Measurements from ENCODE around the gene ZBTB34. TPM values are rescaled to one million over a fixed set of nuclear protein-coding genes. Genes with fewer than 3 reads are reported as not detected.
"Not testable (repeated sequence)": the region's sequence is repeated elsewhere in the genome, so short reads cannot be mapped to it uniquely, and the experiment has no call there.

Gene ZBTB34
- total RNA-seq, result 5.7 TPM
- long read RNA-seq, full-length matches to known transcripts, result 2 of 2 reads
- long read RNA-seq, partial matches to known transcripts, result 0 of 2 reads
- long read RNA-seq, other reads (novel, unspliced or antisense), result 0 of 2 reads

DNA sequence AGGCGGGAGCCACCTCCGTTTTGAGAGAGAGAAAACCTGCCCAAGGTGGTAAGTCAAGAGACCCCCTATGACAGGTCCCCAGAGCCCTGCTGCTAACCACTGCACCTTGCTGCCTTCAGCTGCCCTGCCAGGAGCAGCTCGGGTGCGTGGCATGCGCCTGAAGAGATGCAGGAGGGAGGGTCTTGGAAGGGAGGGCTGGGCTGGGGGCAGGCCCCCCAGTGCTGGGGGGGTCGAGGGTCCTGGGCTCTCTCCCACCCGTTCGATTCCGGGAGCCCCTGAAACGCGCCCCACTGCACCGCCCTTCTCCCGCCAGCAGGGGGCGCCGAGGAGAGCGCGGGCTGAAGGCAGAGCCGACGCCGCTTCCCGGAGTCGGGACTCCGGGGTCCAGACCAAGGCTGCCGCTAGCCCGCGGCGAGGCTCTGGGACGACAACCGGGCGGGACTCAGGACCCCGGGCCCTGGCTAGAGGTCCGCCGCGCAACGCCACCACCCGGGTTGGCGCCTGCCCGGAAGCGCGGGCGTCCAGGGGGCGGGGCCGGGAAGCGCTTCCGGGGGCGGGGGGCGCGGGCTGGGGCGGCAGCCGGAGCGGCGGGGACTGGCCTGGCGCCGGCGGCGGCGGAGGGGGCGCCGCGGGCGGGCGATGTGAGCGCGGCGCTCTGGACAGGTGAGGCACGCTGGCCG is at the start of gene ZBTB34:
ZBTB34 (plus strand) TSS at position 563 of the 680 bp plus-strand sequence. CDS start 18,761 bp downstream, outside the sequence.
- peak; percentile 89 for DNase-seq (ENCODE audit: low spot score)
- intact Hi-C loops (cut with DNase I), result no loop called here

DNA sequence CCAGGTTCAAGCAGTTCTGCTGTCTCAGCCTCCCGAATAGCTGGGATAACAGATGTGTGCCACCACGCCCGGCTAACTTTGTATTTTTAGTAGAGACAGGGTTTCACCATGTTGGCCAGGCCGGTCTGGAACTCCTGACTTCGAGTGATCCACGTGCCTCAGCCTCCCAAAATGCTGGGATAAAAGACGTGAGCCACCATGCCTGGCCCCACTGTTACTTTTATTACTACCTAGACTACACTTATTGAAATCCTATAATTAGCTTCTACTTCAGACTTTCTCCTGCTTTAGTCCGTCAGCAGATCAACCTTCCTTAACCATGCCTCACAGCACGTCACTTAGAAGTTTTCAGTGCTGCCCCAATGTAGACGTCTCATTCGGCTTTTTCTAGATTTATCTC is 47.4 kb upstream of the ZBTB34 start:
- intact Hi-C loops (cut with DNase I), result no loop called here
- DNase-seq (ENCODE audit: low spot score), result no peak

DNA sequence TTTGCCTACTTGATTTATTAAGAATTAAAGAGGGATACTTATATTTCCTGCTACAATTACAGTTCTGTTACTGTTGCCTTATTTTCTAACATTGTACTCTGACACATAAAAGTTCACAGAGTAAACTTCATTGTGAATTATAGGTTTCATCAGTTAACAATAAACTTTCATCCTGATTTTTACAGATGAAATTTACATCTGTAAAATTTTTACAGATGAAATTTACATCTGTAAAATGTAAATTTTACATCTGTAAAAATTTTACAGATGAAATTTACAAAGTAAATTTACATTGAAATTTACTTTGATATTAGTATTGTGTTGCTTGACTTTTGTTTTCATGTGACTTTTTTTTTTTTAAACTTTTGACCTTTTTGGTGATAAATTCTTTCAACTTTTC is 46.3 kb upstream of the ZBTB34 start:
- DNase-seq (ENCODE audit: low spot score), result no peak
- intact Hi-C loops (cut with DNase I), result no loop called here

DNA sequence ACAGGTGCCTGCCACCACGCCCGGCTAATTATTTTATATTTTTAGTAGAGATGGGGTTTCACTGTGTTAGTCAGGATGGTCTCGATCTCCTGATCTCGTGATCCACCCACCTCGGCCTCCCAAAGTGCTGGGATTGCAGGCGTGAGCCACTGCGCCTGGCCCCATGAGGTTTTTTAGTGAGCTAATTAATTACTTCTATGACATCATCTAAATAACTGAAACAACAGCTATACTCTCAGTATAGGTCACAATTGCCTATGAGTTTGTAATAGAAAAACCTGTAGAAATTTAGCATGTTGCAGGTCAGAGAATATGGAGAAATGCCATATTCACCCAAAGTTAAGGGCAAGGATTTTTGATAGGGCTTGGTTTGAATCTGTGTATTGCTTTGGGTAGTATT is 42.8 kb upstream of the ZBTB34 start:
- intact Hi-C loops (cut with DNase I); DNase-seq (ENCODE audit: low spot score): not testable (repeated sequence)

GRCh38 chr9:126818482-126818881 is 42.0 kb upstream of the ZBTB34 start:
- DNase-seq (ENCODE audit: low spot score), result no peak
- intact Hi-C loops (cut with DNase I), result no loop called here

DNA sequence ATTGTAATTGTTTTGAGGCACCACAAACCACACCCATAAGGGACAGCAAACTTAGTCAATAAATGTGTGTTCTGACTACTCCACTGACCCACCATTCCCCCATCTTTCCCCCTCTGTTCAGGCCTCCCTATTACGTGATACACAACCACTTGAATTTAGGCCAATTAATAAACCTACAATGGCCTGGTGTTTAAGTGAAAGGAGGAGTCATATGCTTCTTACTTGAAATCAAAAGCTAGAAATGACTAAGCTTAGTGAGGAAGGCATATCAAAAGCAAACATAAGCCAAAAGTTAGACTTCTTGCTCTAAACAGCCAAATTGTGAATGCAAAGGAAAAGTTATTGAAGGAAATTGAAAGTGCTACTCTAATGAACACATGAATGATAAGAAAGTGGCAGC is 41.0 kb upstream of the ZBTB34 start:
- DNase-seq (ENCODE audit: low spot score), result no peak
- intact Hi-C loops (cut with DNase I), result no loop called here

- no peak for DNase-seq (ENCODE audit: low spot score)
- intact Hi-C loops (cut with DNase I), result no loop called here
Measured at GRCh38 chr9:126822278-126822677, 38.2 kb upstream of the ZBTB34 start.

GRCh38 chr9:126822873-126823272 is 37.6 kb upstream of the ZBTB34 start:
- intact Hi-C loops (cut with DNase I), result no loop called here

DNA sequence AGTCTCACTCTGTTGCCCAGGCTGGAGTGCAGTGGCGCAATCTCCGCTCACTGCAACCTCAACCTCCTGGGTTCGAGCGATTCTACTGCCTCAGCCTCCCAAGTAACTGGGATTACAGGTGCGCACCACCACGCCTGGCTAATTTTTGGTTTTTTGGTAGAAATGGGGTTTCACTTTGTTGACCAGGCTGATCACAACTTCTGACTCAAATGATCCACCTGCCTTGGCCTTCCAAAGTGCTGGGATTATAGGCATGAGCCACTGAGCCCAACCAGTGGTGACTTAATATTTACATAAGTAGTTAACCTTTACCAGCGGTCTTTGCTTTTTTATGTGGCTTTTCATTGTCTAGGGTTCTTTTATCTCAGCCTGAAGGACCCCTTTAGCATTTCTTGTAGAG is 36.4 kb upstream of the ZBTB34 start:
- intact Hi-C loops (cut with DNase I); DNase-seq (ENCODE audit: low spot score): not testable (repeated sequence)

More at GRCh38 chr9:126822873-126823272, 37.6 kb upstream of the ZBTB34 start:
- no peak for DNase-seq (ENCODE audit: low spot score)

GRCh38 chr9:126827227-126827626 is 33.2 kb upstream of the ZBTB34 start:
- no peak for DNase-seq (ENCODE audit: low spot score)
- intact Hi-C loops (cut with DNase I), result no loop called here

DNA sequence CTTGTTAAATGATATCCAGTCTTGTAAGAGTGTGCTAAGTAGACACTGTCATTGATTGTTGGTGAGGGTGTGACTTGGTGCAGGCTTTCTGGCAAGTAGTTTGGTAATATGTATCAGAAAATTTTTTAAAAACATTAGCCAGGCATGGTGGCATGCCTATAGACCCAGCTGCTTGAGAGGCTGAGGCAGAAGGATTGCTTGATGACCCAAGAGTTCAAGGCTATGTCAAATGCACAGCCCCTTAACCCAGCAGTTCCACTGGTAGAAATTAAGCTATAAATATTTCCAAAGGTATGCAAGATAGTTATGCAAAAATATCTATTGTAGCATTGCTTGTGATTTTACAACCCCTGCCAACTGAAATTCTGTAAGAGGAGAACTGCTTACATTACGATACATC is 31.4 kb upstream of the ZBTB34 start:
- DNase-seq (ENCODE audit: low spot score), result no peak
- intact Hi-C loops (cut with DNase I), result no loop called here

DNA sequence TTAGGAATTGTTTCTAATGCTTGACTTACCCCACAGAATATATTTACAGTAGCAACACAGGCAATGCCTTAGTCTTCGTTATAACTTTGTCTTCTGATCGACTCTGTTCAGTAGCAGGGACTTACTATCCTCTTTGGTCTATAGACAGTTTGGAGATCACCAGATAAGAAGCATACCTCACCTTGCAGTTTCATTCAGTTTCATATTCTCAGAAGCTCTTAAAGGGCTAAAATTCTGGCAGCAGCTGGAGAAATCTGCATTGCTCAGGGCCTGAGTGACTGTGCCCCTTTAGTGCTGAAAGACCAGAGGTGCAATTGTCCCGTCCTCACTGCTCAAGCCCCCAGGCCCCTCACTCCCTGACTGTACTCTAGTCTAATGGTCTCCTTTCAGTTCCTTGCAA is 29.6 kb upstream of the ZBTB34 start:
- no peak for DNase-seq (ENCODE audit: low spot score)
- intact Hi-C loops (cut with DNase I), result no loop called here

DNA sequence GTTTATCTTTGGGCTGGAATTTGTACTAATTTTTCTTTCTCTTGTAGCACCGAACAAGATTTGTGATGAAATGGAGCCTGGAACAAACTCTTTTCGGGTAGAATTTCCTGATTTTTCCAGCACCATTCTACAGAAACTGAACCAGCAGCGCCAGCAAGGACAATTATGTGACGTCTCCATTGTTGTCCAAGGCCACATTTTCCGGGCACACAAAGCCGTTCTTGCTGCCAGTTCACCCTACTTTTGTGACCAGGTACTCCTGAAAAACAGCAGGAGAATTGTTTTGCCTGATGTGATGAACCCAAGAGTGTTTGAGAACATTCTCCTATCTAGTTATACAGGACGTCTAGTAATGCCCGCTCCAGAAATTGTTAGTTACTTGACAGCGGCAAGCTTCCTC is 28.0 kb upstream of the ZBTB34 start:
- no peak for DNase-seq (ENCODE audit: low spot score)
- intact Hi-C loops (cut with DNase I), result no loop called here

DNA sequence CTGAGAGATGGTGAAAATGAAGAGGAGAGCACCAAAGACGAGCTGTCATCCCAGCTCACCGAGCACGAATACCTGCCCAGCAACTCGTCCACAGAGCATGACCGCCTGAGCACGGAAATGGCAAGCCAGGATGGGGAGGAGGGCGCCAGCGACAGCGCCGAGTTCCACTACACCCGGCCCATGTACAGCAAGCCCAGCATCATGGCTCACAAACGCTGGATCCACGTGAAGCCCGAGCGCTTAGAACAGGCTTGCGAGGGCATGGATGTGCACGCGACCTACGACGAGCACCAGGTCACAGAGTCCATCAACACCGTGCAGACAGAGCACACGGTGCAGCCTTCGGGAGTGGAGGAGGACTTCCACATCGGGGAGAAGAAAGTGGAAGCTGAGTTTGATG is 27.4 kb upstream of the ZBTB34 start:
- intact Hi-C loops (cut with DNase I), result no loop called here
- DNase-seq (ENCODE audit: low spot score), result no peak

DNA sequence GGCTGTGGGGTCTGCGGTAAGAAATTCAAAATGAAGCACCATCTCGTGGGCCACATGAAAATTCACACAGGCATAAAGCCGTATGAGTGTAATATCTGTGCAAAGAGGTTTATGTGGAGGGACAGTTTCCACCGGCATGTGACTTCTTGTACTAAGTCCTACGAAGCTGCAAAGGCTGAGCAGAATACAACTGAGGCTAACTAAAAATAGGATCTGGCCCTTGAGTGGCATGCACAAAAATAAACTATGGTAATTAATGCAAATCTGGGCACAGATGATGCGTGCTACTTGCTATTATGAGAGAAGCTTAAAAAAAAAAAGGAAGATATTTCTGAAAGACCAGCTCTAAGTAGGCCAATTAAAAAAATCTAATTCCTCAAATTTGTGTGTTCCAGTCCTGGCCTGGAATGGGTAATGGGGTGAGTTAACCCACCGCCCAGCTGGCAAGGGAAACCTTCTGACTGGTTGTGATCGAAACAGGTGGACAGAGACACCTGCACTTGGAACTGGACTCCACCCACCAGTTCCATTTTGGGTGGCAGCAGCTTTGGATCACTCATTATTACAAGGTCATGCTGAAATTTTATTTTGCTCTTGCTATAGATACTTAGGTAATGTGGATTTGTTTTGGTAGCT is 26.6 kb upstream of the ZBTB34 start:
- intact Hi-C loops (cut with DNase I), result no loop called here
- no peak for DNase-seq (ENCODE audit: low spot score)

GRCh38 chr9:126834672-126835071 is 25.8 kb upstream of the ZBTB34 start:
- intact Hi-C loops (cut with DNase I), result no loop called here
- DNase-seq (ENCODE audit: low spot score), result no peak

GRCh38 chr9:126836216-126836615 is 24.2 kb upstream of the ZBTB34 start:
- no peak for DNase-seq (ENCODE audit: low spot score)
- intact Hi-C loops (cut with DNase I), result no loop called here

- intact Hi-C loops (cut with DNase I), result no loop called here
- DNase-seq (ENCODE audit: low spot score), result no peak
Measured at GRCh38 chr9:126838055-126838811, 22.2 kb upstream of the ZBTB34 start.

DNA sequence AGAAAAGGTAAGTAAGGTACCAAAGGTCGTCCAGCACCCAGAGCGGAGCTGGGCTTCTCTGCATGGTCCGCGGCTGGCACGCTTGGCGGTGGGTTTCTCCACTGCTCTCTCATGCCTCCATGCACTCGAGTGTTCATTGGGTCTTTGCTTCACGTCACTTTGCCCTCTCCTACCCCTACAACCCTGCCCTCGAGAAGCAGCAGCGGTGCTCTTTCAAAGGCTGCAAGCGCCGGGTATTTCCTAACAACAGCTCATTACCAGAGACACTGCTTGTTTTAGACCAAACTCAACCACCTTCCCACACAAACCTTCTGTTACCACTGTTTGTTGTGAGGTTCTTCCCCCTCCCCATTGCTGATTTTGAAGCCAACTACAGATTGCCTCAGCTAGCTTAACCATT is 21.5 kb upstream of the ZBTB34 start:
- intact Hi-C loops (cut with DNase I), result no loop called here
- DNase-seq (ENCODE audit: low spot score), result no peak

- intact Hi-C loops (cut with DNase I), result no loop called here
- no peak for DNase-seq (ENCODE audit: low spot score)
Measured at GRCh38 chr9:126839301-126839700, 21.1 kb upstream of the ZBTB34 start.
